Stimulated activated CD4-positive, alpha-beta T cell treated with anti-CD3 and anti-CD28 coated beads, Interleukin-12 subunit alpha, Interleukin-12 subunit beta, amount 100 ng/mL, for 24 hours (primary cell): Measurements from ENCODE around the gene CHST7.
"Not testable (repeated sequence)": the region's sequence is repeated elsewhere in the genome, so short reads cannot be mapped to it uniquely, and the experiment has no call there.

Experiments
- DNase-seq, 2 experiments: peaks; one replicate each; pipeline ENCODE4 v3.0.0-alpha.2; 2020; ENCODE audit warnings: low read depth in 2 of 2

The CHST7 gene, protein sequence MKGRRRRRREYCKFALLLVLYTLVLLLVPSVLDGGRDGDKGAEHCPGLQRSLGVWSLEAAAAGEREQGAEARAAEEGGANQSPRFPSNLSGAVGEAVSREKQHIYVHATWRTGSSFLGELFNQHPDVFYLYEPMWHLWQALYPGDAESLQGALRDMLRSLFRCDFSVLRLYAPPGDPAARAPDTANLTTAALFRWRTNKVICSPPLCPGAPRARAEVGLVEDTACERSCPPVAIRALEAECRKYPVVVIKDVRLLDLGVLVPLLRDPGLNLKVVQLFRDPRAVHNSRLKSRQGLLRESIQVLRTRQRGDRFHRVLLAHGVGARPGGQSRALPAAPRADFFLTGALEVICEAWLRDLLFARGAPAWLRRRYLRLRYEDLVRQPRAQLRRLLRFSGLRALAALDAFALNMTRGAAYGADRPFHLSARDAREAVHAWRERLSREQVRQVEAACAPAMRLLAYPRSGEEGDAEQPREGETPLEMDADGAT

DNA sequence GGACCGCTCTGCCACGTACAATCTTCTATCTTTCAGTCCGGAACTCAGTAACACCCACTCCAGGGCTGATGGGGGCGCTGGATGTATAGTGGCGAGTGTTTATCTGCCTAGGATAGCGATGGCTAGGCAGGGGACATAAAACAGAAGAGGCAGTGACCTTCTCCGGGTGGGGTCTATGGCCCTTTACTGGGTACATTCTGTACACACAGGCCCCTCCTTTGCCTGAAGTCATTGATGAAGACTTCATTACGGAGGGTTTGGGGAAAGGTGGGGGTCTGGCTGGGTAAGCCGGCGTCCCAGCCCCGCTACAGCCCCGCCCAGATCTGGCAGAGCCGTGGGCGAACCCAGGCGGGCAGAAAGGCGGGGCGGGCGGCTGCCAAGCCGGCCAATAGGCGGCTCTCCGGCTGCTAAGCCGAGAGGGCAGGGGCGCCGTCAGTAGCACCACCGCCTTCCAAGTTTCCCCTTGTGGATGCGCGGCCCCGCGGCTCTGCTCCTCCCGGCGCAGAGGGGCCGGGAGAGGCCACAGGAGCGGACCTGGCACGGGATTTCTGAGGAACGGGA is at the start of gene CHST7:
TSS of gene CHST7 (plus strand) at position 435 of the 561 bp plus-strand sequence. CDS start 167 bp downstream, outside the sequence.
- peak in 1 of 2 experiments; percentile 37 for DNase-seq

DNA sequence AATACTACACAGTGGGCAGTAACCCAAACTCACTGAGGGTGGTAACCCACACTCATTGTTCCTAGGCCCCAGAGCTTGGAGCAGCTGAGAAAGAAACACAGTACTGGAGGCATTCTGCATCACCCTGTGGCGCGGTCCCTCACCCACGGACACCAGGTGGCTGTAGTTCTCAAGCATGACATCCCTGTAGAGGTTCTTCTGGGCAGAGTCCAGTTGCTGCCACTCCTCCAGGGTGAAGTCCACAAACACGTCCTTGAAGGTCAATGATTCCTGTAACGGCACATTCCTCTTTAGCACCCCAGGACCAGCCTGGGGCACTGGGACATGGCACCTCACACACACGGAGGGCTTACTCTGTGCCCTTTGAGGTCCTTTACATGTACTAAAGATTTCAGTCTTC is 44.9 kb upstream of the CHST7 start:
- DNase-seq: not testable (repeated sequence)

DNA sequence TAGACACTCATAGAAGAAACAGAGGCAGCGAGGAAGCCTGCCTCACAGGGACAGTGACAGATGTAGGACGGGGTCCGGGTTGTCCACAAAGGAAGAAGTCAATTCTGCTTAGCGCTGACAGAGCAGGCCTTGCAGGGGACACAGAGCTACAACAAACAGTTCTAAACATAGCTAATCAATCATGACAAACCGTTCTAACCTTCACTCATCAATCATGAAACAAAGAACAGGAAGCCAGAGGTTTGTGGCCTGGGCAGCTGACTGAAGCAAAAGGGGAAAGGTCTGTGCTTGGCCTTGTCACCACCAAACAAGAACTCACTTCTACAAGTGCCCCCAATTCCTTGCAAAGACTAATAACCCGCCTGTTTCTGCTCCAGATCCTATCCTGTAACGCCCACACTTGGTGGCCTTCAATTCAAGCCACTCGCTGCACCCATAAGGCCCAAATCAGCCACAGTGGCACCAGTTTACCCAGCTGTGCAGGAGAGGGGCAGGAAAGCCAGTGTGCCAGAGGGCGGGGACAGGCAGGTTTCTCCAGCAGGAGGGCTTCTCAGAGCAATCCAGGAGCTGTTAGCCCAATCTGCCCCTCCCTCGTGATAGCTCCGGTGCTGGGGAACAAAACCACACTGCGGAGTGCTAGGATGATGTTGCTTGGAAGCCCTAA is 43.7 kb upstream of the CHST7 start:
- DNase-seq: not testable (repeated sequence)

DNA sequence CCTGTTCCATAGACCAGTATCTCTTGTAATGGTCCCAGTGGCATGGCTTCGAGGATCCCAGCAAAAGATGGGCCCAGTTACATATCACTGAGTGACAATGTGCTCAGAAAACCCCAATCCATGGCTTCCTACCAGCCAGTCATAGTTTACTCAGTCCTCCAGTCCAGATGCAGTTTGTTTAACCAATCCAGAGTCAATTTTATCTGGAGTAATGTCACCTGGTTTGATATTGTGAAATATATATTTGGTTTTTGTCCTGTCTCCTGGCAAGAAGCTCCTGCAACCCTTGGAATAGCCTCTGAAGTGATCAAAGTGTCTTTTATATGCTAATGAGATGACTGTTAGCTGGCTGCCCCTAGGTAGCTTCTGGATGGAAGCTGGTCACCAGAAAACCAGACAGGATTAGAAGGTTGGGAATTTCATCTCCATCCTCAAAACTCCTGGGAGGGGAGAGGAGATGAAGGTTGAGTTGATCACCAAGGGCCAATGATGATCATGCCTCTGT is 43.1 kb upstream of the CHST7 start:
- DNase-seq: not testable (repeated sequence)

DNA sequence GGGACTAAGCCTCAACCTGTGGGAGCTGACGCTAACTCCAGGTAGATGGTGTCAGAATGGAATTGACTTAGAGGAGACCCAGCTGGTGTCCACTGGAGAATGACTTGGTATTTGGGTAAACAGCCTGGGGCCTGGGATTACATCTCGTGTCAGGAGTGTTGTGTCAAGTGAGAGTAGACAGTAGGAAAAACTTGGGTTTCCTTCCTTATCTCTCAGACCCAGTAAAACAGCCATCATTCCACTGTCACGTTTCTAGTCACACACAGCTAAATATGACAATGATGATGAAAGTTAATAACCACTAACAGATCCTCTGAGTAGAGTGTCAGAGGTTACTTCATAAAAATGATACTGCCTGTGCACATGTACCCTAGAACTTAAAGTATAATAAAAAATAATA is 42.1 kb upstream of the CHST7 start:
- DNase-seq: no peak

DNA sequence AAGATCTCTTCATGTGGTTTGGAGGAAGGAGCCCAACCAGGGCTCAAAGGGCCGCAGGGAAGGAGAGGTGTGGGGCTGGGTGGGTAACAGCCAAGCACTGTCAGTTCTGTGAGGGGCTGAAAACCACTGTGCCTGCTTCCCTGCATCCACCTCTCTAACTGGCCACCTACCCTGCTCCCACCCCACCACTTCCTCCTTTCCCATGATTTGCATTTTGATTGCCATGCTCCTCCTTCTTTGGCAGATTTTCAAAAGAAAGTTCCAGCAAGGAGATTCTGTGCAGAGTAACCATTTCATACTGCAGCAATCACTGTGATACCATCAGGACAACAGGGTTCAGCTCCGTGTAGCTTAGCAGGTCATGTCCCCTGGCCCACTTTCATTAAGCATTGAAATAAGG is 30.1 kb upstream of the CHST7 start:
- no peak for DNase-seq

DNA sequence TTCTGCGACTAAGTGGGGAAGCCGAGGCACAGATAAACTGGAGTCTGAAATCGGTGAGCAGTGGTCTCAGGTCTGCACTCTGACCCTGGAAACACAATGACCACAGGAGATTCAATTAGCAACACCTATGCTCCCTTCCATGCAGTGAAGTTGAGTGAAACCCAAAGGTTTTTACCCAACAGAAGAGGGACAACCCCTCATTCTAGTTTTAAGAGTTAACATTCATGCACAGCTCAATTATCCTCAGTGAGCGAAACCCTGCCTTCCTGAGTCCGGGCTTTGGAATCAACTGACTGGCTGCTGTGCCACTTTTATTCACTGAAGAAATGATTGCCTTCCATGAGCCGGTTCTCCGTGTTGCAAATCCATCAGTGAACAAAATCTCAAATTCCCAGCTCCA is 29.0 kb upstream of the CHST7 start:
- DNase-seq: not testable (repeated sequence)

DNA sequence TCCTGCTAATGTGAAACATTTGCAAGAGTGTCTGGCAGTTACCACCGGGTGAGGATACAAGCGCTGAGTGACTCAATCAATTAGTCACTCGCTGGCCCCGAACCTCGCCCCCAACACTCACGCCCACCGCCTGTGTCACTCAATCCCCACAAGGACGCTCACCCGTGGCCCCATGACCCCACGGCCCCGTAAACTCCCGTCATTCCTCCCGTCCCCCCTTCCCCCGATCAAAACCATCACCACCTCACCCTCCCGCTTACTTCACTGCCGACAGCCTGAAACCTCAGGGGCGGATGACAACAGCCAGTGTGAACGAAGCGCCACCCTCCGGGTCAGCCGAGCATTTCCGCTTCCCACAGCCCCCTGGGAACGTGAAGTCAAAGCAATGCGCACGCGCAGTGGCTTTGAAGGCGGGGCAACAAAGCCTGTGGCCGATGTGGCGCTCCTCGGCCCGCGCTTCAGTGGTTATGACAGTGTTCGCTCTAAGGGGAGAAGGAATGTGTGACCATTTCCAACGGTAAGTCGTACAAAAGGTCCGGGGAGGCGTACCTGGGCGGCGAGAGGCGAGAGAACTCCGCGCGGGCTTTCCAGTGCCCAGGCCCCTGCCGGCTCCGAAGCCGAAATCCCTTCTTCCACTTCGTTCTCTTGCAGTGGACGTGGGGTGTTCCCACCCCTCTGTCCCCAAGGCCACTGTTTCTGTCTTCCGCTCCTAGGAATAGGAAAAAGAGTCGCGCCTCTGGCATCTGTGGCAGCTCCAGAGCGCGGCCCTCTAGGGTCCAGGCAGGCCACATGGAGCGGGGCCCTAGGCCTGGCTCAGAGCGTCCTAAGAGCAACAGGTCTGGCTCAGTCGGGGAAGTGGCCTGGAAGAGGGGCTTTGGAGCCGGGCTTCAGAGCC is 28.2 kb upstream of the CHST7 start, which contains the start of gene ZNF674:
TSS of gene ZNF674 (minus strand) at position 311 of the 895 bp plus-strand sequence. CDS start 3,334 bp downstream, outside the sequence.
- peak; percentile 78 to 86 for DNase-seq

DNA sequence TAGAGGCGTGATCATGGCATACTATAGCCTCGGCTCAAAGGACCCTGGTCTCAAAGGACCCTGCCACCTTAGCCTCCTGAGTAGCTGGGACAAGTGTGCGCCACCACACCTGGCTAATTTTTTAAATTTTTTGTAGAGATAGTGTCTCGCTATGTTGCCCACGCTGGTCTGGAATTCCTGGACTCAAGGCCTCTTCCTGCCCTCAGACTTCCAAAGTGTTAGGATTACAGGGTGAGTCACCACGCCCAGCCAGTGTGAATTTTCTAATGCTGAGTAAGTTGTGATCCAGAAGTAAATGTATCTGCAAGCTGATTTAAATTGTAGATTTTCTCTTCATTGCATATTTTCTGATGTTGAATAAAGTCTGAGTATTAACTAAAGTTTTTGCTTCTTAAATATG is 25.7 kb upstream of the CHST7 start:
- DNase-seq: no peak

DNA sequence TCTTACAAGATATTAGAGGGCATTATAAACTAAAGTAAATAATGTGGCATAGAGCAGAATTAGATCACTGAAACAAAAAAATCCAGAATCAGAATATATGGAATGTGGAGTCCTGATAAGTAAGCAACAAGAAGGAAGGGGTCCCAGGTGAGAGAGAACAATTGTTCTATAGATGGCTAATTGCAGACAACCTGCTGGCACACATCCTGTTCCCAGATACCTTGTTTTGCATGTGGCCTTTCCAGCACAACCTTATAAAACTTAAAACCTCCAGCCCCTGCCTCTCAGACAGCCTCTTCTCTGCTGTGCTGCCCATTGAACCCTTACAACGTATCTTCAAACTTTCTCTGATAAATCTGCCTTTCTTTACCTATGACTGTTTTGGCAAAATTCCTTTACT is 23.7 kb upstream of the CHST7 start:
- no peak for DNase-seq

DNA sequence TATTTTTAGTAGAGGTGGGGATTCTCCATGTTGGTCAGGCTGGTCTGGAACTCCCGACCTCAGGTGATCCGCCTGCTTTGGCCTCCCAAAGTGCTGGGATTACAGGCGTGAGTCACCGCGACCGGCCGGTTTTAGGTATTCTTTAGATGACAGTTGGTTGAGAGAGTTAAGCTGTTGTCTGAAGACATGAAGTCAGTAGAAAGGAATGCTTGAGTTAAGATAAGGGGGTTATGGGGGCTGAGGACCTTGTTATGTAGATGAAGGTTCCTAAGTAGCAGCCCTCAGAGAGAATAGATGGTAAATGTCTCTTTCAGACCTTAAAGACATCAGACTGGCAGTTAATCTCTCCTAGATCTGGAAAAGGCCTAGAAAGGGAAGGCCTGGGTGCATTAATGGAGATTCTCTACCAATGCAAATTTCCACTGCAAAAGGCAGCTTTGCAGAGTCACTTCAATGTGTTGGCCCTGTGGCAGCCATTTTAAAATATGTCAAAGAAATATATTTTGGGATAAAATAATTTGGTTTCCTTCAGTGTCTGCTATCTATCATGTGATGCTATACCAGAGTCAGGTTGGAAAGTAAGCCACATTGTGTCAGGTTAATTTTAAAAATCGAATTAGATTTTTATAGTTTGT is 22.0 kb upstream of the CHST7 start:
- no peak for DNase-seq

DNA sequence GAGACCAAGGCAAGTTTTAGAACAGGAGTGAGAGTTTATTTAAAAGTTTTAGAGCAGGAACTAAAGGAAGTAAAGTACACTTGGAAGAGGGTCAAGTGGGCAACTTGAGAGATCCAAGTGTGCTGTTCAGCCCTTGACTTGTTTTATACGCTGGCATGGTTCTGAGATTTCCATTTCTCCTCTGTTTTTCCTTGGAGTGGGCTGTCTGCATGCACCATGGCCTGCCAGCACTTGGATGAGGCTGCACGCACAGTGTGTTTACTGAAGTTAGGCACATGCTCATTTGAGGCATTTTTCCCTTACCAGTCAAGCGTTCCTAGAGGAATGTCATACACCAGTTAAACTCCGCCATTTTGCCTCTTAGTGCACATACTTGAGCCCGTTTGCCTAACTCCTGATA is 19.6 kb upstream of the CHST7 start:
- DNase-seq: no peak

DNA sequence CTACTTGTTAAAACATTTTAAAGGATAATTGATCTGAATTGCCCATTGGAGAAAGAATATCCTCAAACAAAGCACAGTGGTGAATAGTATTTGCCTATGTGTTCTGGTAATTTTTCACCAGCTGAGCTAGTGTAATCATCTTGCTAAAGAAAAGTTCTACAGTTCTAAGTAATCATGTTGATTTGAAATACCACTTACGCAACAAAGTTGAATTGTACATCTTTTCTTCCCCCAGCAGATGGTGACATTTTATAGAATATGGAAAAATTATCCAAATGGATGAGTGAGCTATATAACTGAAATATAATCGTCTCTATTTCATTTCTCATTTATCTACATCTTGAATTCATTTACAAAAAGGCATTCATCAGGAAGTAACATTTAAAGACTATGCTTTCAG is 18.6 kb upstream of the CHST7 start:
- DNase-seq: no peak

DNA sequence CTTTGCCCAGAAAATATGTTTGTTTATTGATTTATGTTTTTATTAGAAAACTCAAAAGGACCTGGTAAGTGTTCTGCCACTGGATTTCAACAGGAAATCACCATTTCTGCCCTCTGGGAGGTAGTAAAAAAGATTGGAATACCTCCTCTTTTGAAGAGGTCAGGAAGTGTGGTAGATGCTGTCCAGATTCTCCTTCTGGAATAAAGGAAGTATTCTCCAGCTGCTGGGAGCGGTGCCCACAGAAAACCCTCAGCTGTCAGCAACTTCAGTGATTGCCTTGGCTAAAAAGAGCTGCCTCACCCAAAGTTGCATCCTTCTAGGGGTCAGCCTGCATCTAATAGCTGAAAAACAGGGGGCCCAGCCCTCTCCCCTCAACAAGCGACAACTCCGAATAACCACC is 14.5 kb upstream of the CHST7 start:
- DNase-seq: no peak

DNA sequence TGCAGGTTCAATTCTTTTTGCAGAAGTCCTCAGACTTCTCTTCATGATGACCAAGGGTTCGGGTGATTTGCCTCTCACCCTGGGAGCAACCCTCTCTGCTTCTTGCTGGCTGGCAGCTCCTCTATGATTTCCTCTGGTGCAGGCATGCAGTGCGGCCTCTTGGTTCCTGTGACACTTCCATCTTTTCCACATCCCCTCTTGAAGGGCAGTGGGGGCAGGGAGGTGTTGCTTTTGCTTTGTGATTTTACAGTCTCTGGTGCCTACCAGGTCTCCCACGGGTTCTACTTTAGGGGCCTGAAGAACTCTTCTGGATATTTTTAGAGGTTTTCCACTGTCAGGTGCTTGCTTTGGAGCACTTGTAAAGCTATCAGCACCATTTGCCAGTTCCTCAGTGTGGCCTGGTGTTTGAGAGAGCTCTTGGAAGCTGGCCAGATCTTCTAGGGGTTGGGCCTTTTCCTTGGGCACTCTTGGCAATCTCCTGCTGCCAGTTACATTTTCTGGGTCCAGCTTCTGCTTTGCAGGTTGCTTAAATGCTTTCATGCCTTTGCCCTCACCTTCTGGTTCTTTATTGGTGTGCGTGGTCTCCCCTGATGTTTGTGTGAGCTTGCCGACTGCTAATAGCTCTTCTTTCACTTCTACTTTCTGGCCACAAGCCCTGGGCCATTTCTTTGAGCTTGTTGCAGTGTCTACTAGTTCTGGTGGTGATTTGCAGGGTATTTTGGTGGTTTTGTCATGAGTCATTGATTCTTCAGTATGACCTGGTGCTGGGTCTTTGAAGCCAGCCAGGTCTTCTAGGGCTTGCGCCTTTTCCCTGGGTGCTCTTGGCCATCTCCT is 11.5 kb upstream of the CHST7 start:
- DNase-seq: no peak

DNA sequence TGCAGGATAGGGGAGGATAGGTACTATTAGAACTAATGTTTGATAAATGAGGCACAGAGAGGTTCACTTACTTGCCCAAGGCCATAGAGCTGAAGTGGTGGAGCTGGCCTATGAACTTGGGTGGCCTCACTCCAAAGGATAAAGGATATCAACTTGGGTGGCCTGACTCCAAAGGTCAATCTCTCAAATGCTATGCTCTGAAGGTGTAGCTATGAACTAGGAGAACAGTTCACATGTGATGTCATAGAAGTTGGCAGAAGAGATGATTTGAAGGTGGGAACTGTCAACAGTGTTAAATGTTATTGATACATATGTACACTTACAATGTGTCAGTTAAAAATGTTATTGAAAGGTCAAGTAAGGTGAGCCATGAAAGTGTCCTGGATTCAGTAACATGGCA is 6.2 kb upstream of the CHST7 start:
- DNase-seq: no peak

DNA sequence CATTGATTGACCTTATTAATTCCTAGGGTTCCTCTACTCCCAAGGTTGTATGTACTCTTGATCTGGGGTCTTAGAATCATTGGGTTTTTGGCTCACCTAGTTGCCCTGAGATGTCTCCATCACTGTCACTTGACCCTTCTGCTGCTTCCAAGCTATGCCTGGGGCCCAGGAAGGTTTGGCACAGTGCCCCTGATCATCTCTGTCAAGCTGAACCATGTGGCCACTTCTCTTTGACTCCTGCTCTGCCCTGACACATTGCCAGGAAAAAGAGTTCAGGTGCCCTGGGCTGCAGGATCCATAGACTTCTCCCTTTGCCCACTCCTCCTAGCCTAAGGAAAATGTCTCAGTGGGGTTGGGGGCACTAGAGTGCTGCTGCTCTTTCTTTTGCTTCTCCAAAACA is 3.9 kb upstream of the CHST7 start:
- no peak for DNase-seq

DNA sequence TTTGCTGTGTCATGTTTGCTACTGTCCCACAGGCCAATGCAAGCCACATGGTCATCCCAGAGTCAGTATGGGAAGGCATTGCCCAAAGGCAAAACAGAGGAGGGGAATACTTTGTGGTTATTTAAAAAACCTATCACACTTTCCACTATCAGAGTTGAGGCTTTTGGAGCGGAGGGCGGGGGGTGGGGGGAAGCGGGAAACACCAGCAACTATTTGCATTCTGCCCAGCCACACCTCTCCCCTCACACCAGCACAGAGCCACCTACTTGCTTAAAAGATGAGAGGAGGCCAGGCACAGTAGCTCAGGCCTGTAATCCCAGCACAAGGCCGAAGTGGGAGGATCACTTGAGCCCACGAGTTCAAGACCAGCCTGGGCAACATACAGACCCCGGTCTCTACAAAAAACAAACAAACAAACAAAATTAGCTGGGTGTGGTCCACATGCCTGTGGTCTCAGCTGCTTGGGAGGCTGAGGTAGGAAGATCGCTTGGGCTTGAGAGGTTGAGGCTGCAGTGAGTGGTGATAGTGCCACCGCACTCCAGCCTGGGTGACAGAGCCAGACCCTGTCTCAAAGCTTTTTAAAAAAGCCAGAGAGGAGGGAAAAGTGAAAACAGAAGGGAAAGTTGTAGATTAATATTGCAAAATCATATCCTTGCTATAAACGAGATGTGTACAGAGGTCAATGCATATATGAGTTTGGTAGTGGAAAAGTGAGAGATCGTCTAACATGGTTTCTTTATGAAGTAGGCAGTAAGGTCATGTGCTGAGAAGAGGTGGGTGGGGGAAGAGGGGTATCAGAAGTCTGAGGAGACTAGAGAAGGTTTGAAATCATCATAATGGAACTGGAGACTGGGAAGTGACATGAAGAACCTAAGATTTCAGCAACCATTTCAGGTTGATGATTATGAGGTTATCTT is 1.9 kb upstream of the CHST7 start:
- no peak for DNase-seq
